Activated CD8-positive, alpha-beta memory T cell treated with anti-CD3 and anti-CD28 coated beads, Interleukin-2, amount 50 U/mL, for 1 hour (primary cell): ENCODE data around the gene TPSD1.

ENCODE experiments used
- DNase-seq: peaks from one replicate; pipeline ENCODE4 v3.0.0-alpha.2; 2020; ENCODE audit errors: extremely low read depth

TPSD1 gene

DNA sequence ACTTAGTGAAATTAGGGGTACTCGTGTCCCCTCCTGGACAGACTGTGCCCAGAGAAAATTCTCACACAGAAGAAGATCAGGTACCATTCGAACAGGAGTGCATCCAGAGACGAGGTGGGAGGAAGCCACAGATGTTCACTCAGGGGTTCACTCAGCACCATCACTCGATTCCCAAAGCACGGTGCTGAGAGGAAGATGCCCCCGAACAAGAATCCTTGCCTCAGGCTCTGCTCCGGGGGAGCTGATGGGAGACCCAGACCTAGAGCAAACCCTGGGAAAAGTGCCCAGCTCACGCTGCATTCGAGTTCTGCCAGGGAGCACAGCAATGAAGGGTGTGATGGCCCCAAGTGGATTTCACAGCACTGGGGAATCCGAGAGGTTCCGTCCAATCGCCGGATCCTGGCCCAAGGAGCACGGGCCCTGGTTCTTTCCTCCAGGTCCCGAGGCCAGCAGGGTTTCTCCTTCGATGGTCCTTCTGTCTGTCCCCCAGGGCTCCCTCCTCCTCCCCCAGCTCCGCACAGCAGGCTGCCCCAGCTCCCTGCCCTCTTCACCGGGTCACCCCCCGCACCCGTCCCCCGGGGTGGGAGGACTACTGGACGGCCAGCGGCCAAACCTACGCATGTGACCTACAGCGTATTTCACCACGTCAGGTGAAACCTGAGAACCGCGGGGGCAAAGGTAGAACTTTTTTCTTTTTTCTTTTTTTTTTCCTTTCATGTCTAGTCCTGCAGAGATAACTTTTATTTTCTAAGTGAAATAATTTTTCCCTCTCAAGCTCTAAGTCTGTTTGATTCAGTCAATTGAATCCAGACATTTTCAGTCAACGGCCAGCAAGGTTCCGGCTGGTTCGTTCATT is 43.4 kb downstream of the TPSD1 start:
- no peak for DNase-seq

GRCh38 chr16:1299868-1300203 is 44.0 kb downstream of the TPSD1 start:
- no peak for DNase-seq

- no peak for DNase-seq
Measured at GRCh38 chr16:1300664-1301476, 45.0 kb downstream of the TPSD1 start.

DNA sequence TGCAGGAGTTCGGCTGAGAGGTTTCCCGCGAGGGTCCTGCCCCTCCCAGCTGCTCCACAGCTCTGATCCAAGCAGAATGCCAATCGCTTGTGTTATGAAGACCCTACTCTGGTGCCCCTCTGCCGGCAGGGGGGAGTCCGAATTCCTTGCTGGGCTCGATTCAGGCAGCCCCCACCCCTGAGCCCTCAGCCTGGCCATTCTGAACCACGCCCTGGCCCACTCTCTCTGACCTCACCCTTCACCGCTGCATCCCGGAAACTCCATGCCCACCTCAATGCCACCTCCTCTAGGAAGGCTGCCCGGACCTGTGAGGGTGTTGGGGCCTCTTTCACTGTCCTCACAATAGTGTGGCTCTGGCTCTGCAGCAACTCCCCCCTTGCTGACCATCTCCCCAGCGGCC is 45.7 kb downstream of the TPSD1 start:
- DNase-seq, result no peak

DNA sequence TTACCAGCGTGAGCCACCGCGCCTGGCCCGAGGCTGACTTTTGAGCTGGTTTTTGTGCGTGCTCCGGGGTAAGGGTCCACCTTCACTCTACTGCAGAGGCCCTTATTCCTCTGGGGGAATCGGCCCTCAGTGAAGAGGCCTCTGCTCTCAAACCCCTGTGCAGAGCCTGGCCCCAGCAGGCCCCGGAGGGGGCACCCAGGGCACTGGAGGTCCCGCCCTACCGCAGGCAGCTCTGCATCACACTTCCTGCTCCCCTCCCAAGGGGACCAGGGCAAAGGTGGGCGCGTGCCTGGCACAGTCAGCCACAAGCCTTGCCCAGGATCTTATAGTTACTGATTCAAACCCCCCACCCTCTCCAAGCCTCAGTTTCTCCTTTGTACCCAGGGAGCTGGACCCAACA is 50.0 kb downstream of the TPSD1 start:
- no peak for DNase-seq

DNA sequence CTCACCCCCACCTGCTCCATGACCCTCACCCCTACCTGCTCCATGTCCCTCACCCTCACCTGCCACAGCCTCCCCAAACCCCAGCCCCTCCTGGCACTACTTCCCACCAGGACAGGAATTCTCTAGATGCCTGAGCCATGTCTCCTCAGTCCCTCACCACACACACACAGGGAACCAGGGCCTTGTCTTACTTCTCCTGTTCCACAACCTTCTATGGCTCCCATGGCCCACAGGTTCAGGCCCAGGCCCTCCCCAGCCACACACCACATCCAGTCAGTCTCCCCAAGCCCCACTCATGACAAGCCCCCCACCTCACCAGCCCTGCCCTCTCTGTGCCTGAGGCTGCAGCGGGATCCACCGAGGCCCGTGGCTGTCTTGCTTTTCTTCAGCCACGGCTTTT is 50.5 kb downstream of the TPSD1 start:
- DNase-seq, result no peak

GRCh38 chr16:1308036-1308976 is 52.4 kb downstream of the TPSD1 start:
- no peak for DNase-seq
